Measurements from ENCODE around the gene PADI2. TPM values are rescaled to one million over a fixed set of nuclear protein-coding genes. Genes with fewer than 3 reads are reported as not detected.

Gene PADI2
- total RNA-seq, 1 donor from 2014 or later, result 0.49 TPM

- Histone ChIP-seq H3K9me3 (replicated peaks) (no peaks in the 10 kb centered on the region), H3K27ac (replicated peaks) (no peak overlapping the region), H3K27me3 (ENCODE audit: low read depth) (peaks cover 91% of the 10 kb centered on the region), H3K4me1 (no peaks in the 10 kb centered on the region), H3K4me3 (no peak overlapping the region), H3K36me3 (no peaks in the 10 kb centered on the region)
- no peak for DNase-seq
- no peak for TF ChIP-seq CTCF (IDR thresholded peaks at IDR 0.05; ENCODE audit: borderline replicate concordance)
- intact Hi-C loops (cut with micrococcal nuclease), result no loop called here
Measured at GRCh38 chr1:17145648-17146047, 26.4 kb upstream of the PADI2 start.

GRCh38 chr1:17143760-17144159 lies 24.5 kb upstream of the PADI2 start:
- intact Hi-C loops (cut with micrococcal nuclease), result no loop called here
- Histone ChIP-seq H3K27ac (replicated peaks) (no peak overlapping the region), H3K4me3 (no peak overlapping the region), H3K4me1 (no peaks in the 10 kb centered on the region), H3K9me3 (replicated peaks) (no peaks in the 10 kb centered on the region), H3K36me3 (no peaks in the 10 kb centered on the region), H3K27me3 (ENCODE audit: low read depth) (peaks cover 91% of the 10 kb centered on the region)
- no peak for DNase-seq
- no peak for TF ChIP-seq CTCF (IDR thresholded peaks at IDR 0.05; ENCODE audit: borderline replicate concordance)

- Histone ChIP-seq H3K27me3 (ENCODE audit: low read depth) (peaks cover 91% of the 10 kb centered on the region), H3K36me3 (no peaks in the 10 kb centered on the region), H3K27ac (replicated peaks) (no peak overlapping the region), H3K9me3 (replicated peaks) (no peaks in the 10 kb centered on the region), H3K4me3 (no peak overlapping the region), H3K4me1 (no peaks in the 10 kb centered on the region)
- no peak for DNase-seq
- intact Hi-C loops (cut with micrococcal nuclease), result no loop called here
- TF ChIP-seq CTCF (IDR thresholded peaks at IDR 0.05; ENCODE audit: borderline replicate concordance), result no peak
Measured at GRCh38 chr1:17141441-17142197, 22.4 kb upstream of the PADI2 start.

- Histone ChIP-seq H3K4me1 (no peaks in the 10 kb centered on the region), H3K36me3 (no peaks in the 10 kb centered on the region), H3K4me3 (no peak overlapping the region), H3K27me3 (ENCODE audit: low read depth) (peaks cover 91% of the 10 kb centered on the region), H3K9me3 (replicated peaks) (no peaks in the 10 kb centered on the region), H3K27ac (replicated peaks) (no peak overlapping the region)
- no peak for TF ChIP-seq CTCF (IDR thresholded peaks at IDR 0.05; ENCODE audit: borderline replicate concordance)
- no peak for DNase-seq
- intact Hi-C loops (cut with micrococcal nuclease), result no loop called here
Measured at GRCh38 chr1:17140279-17140678, 21.0 kb upstream of the PADI2 start.

- Histone ChIP-seq H3K36me3 (no peaks in the 10 kb centered on the region), H3K9me3 (replicated peaks) (no peaks in the 10 kb centered on the region), H3K4me1 (no peaks in the 10 kb centered on the region), H3K27me3 (ENCODE audit: low read depth) (peaks cover 91% of the 10 kb centered on the region), H3K4me3 (no peak overlapping the region), H3K27ac (replicated peaks) (no peak overlapping the region)
- no peak for DNase-seq
- intact Hi-C loops (cut with micrococcal nuclease), result no loop called here
- TF ChIP-seq CTCF (IDR thresholded peaks at IDR 0.05; ENCODE audit: borderline replicate concordance), result no peak
Measured at GRCh38 chr1:17139637-17140036, 20.4 kb upstream of the PADI2 start.
